Measurements from ENCODE around the gene PRR9. TPM values are rescaled to one million over a fixed set of nuclear protein-coding genes. Genes with fewer than 3 reads are reported as not detected.

Gene PRR9
- total RNA-seq, 2 donors from 2014 or later = not detected

GRCh38 chr1:153250166-153250565, 32.8 kb downstream of the PRR9 start:
- TF ChIP-seq CTCF (IDR thresholded peaks at IDR 0.05) = no peak
- H3K27me3 ChIP-seq (replicated peaks; ENCODE audit: insufficient read depth) = no peaks in the 10 kb centered on the region
- no peaks in the 10 kb centered on the region for H3K36me3 ChIP-seq
- ATAC-seq (ENCODE audit: insufficient number of reproducible peaks, low FRiP score, low read depth) = no peak
- no peak overlapping the region for H3K27ac ChIP-seq
- H3K4me3 ChIP-seq = no peak overlapping the region
- H3K4me1 ChIP-seq (ENCODE audit: control insufficient read depth in 1 of 2, low read depth in 2 of 2) = no peaks in the 10 kb centered on the region
- H3K9me3 ChIP-seq = no peaks in the 10 kb centered on the region
- no peak for DNase-seq (ENCODE audit: low spot score)

- no peak for ATAC-seq (ENCODE audit: insufficient number of reproducible peaks, low FRiP score, low read depth)
- Histone ChIP-seq H3K36me3 (no peaks in the 10 kb centered on the region), H3K9me3 (no peaks in the 10 kb centered on the region), H3K27ac (no peak overlapping the region), H3K27me3 (replicated peaks; ENCODE audit: insufficient read depth) (no peaks in the 10 kb centered on the region), H3K4me3 (no peak overlapping the region), H3K4me1 (ENCODE audit: control insufficient read depth in 1 of 2, low read depth in 2 of 2) (no peaks in the 10 kb centered on the region)
- no peak for DNase-seq (ENCODE audit: low spot score)
- TF ChIP-seq CTCF (IDR thresholded peaks at IDR 0.05) = no peak
Measured at GRCh38 chr1:153251087-153251486, 33.7 kb downstream of the PRR9 start.

- DNase-seq (ENCODE audit: low spot score) (no peak), ATAC-seq (ENCODE audit: insufficient number of reproducible peaks, low FRiP score, low read depth) (no peak)
- Histone ChIP-seq H3K27me3 (replicated peaks; ENCODE audit: insufficient read depth) (no peaks in the 10 kb centered on the region), H3K36me3 (no peaks in the 10 kb centered on the region), H3K4me3 (no peak overlapping the region), H3K9me3 (no peaks in the 10 kb centered on the region), H3K4me1 (ENCODE audit: control insufficient read depth in 1 of 2, low read depth in 2 of 2) (no peaks in the 10 kb centered on the region), H3K27ac (no peak overlapping the region)
- no peak for TF ChIP-seq CTCF (IDR thresholded peaks at IDR 0.05)
Measured at GRCh38 chr1:153251562-153251961, 34.2 kb downstream of the PRR9 start.

GRCh38 chr1:153251988-153252387, 34.6 kb downstream of the PRR9 start:
- no peak for ATAC-seq (ENCODE audit: insufficient number of reproducible peaks, low FRiP score, low read depth)
- H3K4me1 ChIP-seq (ENCODE audit: control insufficient read depth in 1 of 2, low read depth in 2 of 2) = no peaks in the 10 kb centered on the region
- H3K36me3 ChIP-seq = no peaks in the 10 kb centered on the region
- no peaks in the 10 kb centered on the region for H3K27me3 ChIP-seq (replicated peaks; ENCODE audit: insufficient read depth)
- DNase-seq (ENCODE audit: low spot score) = no peak
- no peaks in the 10 kb centered on the region for H3K9me3 ChIP-seq
- H3K27ac ChIP-seq = no peak overlapping the region
- H3K4me3 ChIP-seq = no peak overlapping the region
- no peak for TF ChIP-seq CTCF (IDR thresholded peaks at IDR 0.05)

GRCh38 chr1:153253076-153253475, 35.7 kb downstream of the PRR9 start:
- no peaks in the 10 kb centered on the region for H3K9me3 ChIP-seq
- DNase-seq (ENCODE audit: low spot score) (no peak), ATAC-seq (ENCODE audit: insufficient number of reproducible peaks, low FRiP score, low read depth) (no peak)
- H3K27me3 ChIP-seq (replicated peaks; ENCODE audit: insufficient read depth) = no peaks in the 10 kb centered on the region
- no peak for TF ChIP-seq CTCF (IDR thresholded peaks at IDR 0.05)
- no peak overlapping the region for H3K27ac ChIP-seq
- no peak overlapping the region for H3K4me3 ChIP-seq
- H3K36me3 ChIP-seq = no peaks in the 10 kb centered on the region
- no peaks in the 10 kb centered on the region for H3K4me1 ChIP-seq (ENCODE audit: control insufficient read depth in 1 of 2, low read depth in 2 of 2)
